VCaP (cell line): ENCODE measurements around the gene FBXO38.

Source experiments
- H3K27ac ChIP-seq: fragments of 450-650 bp; 2 replicates; pipeline ENCODE4 v1.5.1; 2017
- CTCF ChIP-seq: fragments of 450-650 bp; conservative IDR thresholded peaks from 2 replicates; pipeline ENCODE4 v1.5.1; 2017; ENCODE audit warnings: mild to moderate bottlenecking, moderate library complexity

The FBXO38 gene

GRCh38 chr5:148484651-148485050 is 100.9 kb downstream of the FBXO38 start:
- H3K27ac ChIP-seq: no peak overlapping the region
- no peak for TF ChIP-seq CTCF

- no peak for TF ChIP-seq CTCF
- H3K27ac ChIP-seq: no peak overlapping the region
Observed at GRCh38 chr5:148486456-148486855, 102.7 kb downstream of the FBXO38 start.

- no peak for TF ChIP-seq CTCF
- no peak overlapping the region for H3K27ac ChIP-seq
Observed at GRCh38 chr5:148488757-148489156, 105.0 kb downstream of the FBXO38 start.

- peak overlapping the region; percentile 40 for H3K27ac ChIP-seq
- no peak for TF ChIP-seq CTCF
Observed at GRCh38 chr5:148491015-148491792, 107.4 kb downstream of the FBXO38 start.

- no peak for TF ChIP-seq CTCF
- H3K27ac ChIP-seq: peak overlapping the region; percentile 40
Observed at GRCh38 chr5:148491793-148492184, 108.0 kb downstream of the FBXO38 start.

- H3K27ac ChIP-seq: peak overlapping the region; percentile 40
- TF ChIP-seq CTCF: no peak
Observed at GRCh38 chr5:148492351-148492750, 108.6 kb downstream of the FBXO38 start.
